GM12878 (cell line): ENCODE data around the gene MYMX. TPM values are rescaled to one million over a fixed set of nuclear protein-coding genes. Genes with fewer than 3 reads are reported as not detected.

Experiments used
- BACH1 ChIP-seq: fragments of 450-650 bp; IDR thresholded peaks from 2 replicates; pipeline ENCODE4 v1.6.1; 2017; ENCODE audit warnings: mild to moderate bottlenecking, borderline replicate concordance
- BMI1 ChIP-seq: fragments of 450-650 bp; IDR thresholded peaks from 2 replicates; pipeline ENCODE4 v1.6.1; 2016; ENCODE audit warnings: mild to moderate bottlenecking, moderate library complexity, borderline replicate concordance
- CHD1 ChIP-seq: IDR thresholded peaks from 2 replicates; pipeline ENCODE4 v1.6.1; 2012; ENCODE audit warnings: low read depth, low read length, improper control_type of control experiment
- E2F8 ChIP-seq: fragments of 450-650 bp; IDR thresholded peaks from 2 replicates; pipeline ENCODE4 v1.6.1; 2018; ENCODE audit warnings: mild to moderate bottlenecking, low read depth, moderate library complexity; ENCODE audit not compliant: partially characterized antibody
- ETV6 ChIP-seq, 2 experiments: fragments of 450-650 bp in 1 of 2; IDR thresholded peaks in 1 of 2; conservative IDR thresholded peaks in 1 of 2; 2 replicates each; pipeline ENCODE4 v1.6.1; 2014; ENCODE audit warnings: antibody characterized with exemption in 1 of 2, borderline replicate concordance in 1 of 2, low read depth in 1 of 2, mild to moderate bottlenecking in 1 of 2, moderate library complexity in 1 of 2
- IRF5 ChIP-seq: fragments of 450-650 bp; IDR thresholded peaks from 2 replicates; pipeline ENCODE4 v1.6.1; 2017; ENCODE audit warnings: borderline replicate concordance
- MLLT1 ChIP-seq: fragments of 450-650 bp; IDR thresholded peaks from 2 replicates; pipeline ENCODE4 v1.6.1; 2016; ENCODE audit warnings: mild to moderate bottlenecking
- MTA2 ChIP-seq: fragments of 450-650 bp; IDR thresholded peaks from 2 replicates; pipeline ENCODE4 v1.6.1; 2016; ENCODE audit warnings: low read depth, mild to moderate bottlenecking, moderate library complexity
- MYB ChIP-seq: fragments of 150-350 bp; IDR thresholded peaks from 2 replicates; pipeline ENCODE4 v1.6.1; 2014; ENCODE audit warnings: mild to moderate bottlenecking, low read depth, low read length, borderline replicate concordance
- NFYA ChIP-seq: IDR thresholded peaks from 2 replicates; pipeline ENCODE4 v1.6.1; 2011; ENCODE audit warnings: low read depth, mild to moderate bottlenecking, low read length, improper control_type of control experiment, borderline replicate concordance
- SMAD1 ChIP-seq: fragments of 450-650 bp; IDR thresholded peaks from 2 replicates; pipeline ENCODE4 v1.6.1; 2018; ENCODE audit warnings: mild to moderate bottlenecking, low read depth; ENCODE audit not compliant: partially characterized antibody
- SMAD5 ChIP-seq: IDR thresholded peaks from 2 replicates; pipeline ENCODE4 v1.6.1; 2016; ENCODE audit warnings: antibody characterized with exemption, low read depth
- TCF12 ChIP-seq: IDR thresholded peaks from 2 replicates; pipeline ENCODE4 v1.6.1; 2011; ENCODE audit warnings: low read depth, mild to moderate bottlenecking, low read length
- USF2 ChIP-seq: IDR thresholded peaks from 2 replicates; pipeline ENCODE4 v1.6.1; 2011; ENCODE audit warnings: low read depth, low read length, improper control_type of control experiment, borderline replicate concordance
- WRNIP1 ChIP-seq: IDR thresholded peaks from 2 replicates; pipeline ENCODE4 v1.6.1; 2011; ENCODE audit warnings: low read depth, low read length, improper control_type of control experiment, borderline replicate concordance
- ZBTB11 ChIP-seq: fragments of 450-650 bp; formaldehyde crosslinking; IDR thresholded peaks from 2 replicates; pipeline ENCODE4 v1.5.0; 2022; ENCODE audit warnings: mild to moderate bottlenecking, missing genetic modification characterization
- ZNF217 ChIP-seq: fragments of 450-650 bp; IDR thresholded peaks from 2 replicates; pipeline ENCODE4 v1.6.1; 2017; ENCODE audit warnings: antibody characterized with exemption, mild to moderate bottlenecking
- ZNF24 ChIP-seq: fragments of 450-650 bp; IDR thresholded peaks from 2 replicates; pipeline ENCODE4 v1.6.1; 2017; ENCODE audit warnings: antibody characterized with exemption, mild to moderate bottlenecking
- ZNF622 ChIP-seq: fragments of 450-650 bp; IDR thresholded peaks from 2 replicates; pipeline ENCODE4 v1.6.1; 2017; ENCODE audit warnings: mild to moderate bottlenecking, inconsistent platforms
- ZZZ3 ChIP-seq: IDR thresholded peaks from 2 replicates; pipeline ENCODE4 v1.6.1; 2011; ENCODE audit warnings: low read depth; ENCODE audit not compliant: control insufficient read depth, insufficient read length
- polyA plus RNA-seq, 11 experiments: library from polyadenylated mRNA; depleted of rRNA in 4 of 11; unstranded in 6 of 11; stranded (reverse) in 5 of 11; fragments of >200 nt; fragmentation: Nextera tagmentation in 4 of 11; fragmentation: Illumina TruSeq in 1 of 11; extraction: Ambion mirVana in 4 of 11; extraction: Trizol in 1 of 11; gene quantifications; 1 replicate in 1 of 11; 2 replicates in 10 of 11; pipeline versions ENCODE4 v1.2.1 to v1.2.3, GENCODE V29; 2011 to 2016; ENCODE audit warnings: inconsistent platforms in 2 of 11, missing spikeins in 2 of 11, low read depth in 1 of 11
- total RNA-seq, 4 experiments: library from RNA; depleted of rRNA in 3 of 4; stranded (reverse); fragments of >200 nt in 3 of 4; fragmentation: Illumina TruSeq in 1 of 4; extraction: Trizol in 1 of 4; gene quantifications; 2 replicates each; pipeline versions ENCODE4 v1.2.1 to v1.2.3, GENCODE V29; 2013 to 2021

The MYMX gene
- total and polyA plus RNA-seq, 10 of the 15 experiments (the other 5 are each of a cell fraction or from before 2014, with no cell fraction given), result not detected

DNA sequence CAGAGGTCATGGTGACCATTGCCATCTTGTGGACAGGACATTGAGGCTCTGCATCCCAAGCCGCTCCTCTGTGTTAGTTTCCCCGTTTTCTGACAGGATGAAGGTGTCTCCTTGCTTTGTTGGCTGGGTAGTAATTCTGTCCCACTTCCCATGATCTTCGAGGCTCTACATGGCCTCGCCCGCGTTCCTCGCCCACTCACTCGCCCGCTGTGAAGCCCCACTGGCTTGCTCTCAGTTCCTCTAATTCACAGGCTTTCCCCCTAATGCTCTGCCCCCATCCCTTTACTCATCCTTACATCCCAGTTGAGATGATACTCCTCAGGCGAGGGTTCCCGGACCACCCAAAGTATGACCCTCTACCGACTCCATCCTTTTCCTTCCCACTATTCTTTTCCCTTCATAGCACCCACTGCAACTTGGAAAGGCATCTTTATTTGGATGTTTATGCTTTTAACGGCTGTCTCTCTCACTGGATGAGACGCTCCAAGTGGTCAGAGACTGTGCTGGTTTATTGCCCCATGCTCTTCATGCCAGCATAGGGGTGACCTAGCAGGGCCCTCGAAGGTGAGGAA lies 41.1 kb downstream of the MYMX start (continued):
- TF ChIP-seq IRF5 (no peak), MLLT1 (peak; percentile 87), TCF12 (peak; percentile 48; the same call in 1 of the 2 replicates), BACH1 (peak; percentile 83), SMAD1 (peak; percentile 62), ZNF24 (peak; percentile 67), ZZZ3 (no peak), MYB (0 out of 2 replicates have a peak, but pooled peaks have one; percentile 54), USF2 (no peak), SMAD5 (peak; percentile 40; the same call in 1 of the 2 replicates), CHD1 (peak; percentile 83; the same call in 1 of the 2 replicates), ZBTB11 (CRISPR knock-in tag) (no peak; the same call in 1 of the 2 replicates), WRNIP1 (no peak), ZNF217 (peak; percentile 42; the same call in 1 of the 2 replicates), E2F8 (peak; percentile 80), MTA2 (peak; percentile 77), ETV6 (conservative IDR thresholded peaks at IDR 0.05 in 1 of 2, IDR thresholded peaks at IDR 0.05 in 1 of 2; ENCODE audit: borderline replicate concordance in 1 of 2, low read depth in 1 of 2) (peak in 1 of 2 experiments; percentile 59; a peak in 2 of 4 replicates), BMI1 (peak; percentile 65; the same call in 1 of the 2 replicates), NFYA (no peak), ZNF622 (no peak)
